Adipocyte (in vitro differentiated cells): ENCODE data around the gene NAA11.

Experiments used
- DNase-seq: peaks from one replicate; pipeline ENCODE4 v3.0.0-alpha.2; 2015; ENCODE audit warnings: low read depth
- H3K27me3 ChIP-seq: replicated peaks from 2 replicates; pipeline ENCODE4 v1.7.0; 2013; ENCODE audit warnings: mild to moderate bottlenecking, low read length, moderate library complexity; ENCODE audit not compliant: control insufficient read depth, insufficient read depth
- H3K36me3 ChIP-seq: 2 replicates; pipeline ENCODE4 v1.7.0; 2013; ENCODE audit warnings: low read length, mild to moderate bottlenecking, moderate library complexity; ENCODE audit not compliant: control insufficient read depth, insufficient read depth, severe bottlenecking
- H3K4me1 ChIP-seq: 2 replicates; pipeline ENCODE4 v1.7.0; 2013; ENCODE audit warnings: mild to moderate bottlenecking, low read length, moderate library complexity; ENCODE audit not compliant: control insufficient read depth, insufficient read depth
- H3K4me3 ChIP-seq: 2 replicates; pipeline ENCODE4 v1.7.0; 2013; ENCODE audit warnings: mild to moderate bottlenecking, low read length, moderate library complexity
- H3K9ac ChIP-seq: 2 replicates; pipeline ENCODE4 v1.7.0; 2013; ENCODE audit warnings: mild to moderate bottlenecking, low read length, moderate library complexity
- H3K9me3 ChIP-seq: 2 replicates; pipeline ENCODE4 v1.7.0; 2013; ENCODE audit warnings: mild to moderate bottlenecking, low read length, moderate library complexity; ENCODE audit not compliant: control insufficient read depth

NAA11 gene

DNA sequence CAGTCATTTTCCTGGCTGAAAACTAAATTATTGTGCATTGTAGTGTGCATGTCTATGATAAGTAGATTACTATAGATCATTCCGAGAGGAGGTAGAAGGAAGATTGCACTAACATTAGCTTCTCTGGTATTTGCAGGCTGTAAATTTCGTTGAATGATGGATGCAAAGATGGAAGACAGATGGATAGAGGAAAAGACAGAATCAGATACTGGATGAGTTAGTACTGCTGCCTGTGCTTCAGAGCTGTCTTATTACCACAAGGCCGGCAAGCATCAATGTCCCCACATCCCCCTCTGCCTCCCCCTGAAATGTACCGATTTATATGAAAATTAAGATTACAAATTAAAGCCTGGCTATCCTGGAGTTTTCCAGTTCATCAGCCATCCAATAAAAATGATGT, 17.7 kb downstream of the NAA11 start:
- Histone ChIP-seq H3K9me3 (no peaks in the 10 kb centered on the region), H3K9ac (no peak overlapping the region), H3K27me3 (no peaks in the 10 kb centered on the region), H3K4me3 (no peak overlapping the region), H3K4me1 (no peaks in the 10 kb centered on the region), H3K36me3 (no peaks in the 10 kb centered on the region)
- DNase-seq, result no peak

DNA sequence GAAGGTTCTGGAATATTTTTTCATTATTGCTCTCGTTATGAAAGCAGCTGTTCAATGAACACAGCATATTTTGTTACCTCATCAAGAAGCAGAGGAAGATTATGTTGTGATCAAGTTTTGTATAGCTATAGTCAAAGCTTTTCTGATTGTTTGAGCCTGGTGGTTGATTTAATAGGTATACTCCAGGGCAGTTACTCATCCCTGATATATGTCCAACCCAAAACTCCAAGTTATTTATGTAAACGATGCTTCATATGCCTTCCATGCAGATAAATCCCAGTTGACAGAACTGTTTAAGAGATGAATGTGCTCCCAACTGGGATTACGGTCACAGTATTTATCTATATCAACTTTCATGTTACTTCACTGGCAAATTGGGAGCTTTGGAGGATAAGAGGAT, 19.1 kb downstream of the NAA11 start:
- no peak overlapping the region for H3K4me3 ChIP-seq
- H3K9me3 ChIP-seq, result no peaks in the 10 kb centered on the region
- H3K9ac ChIP-seq, result no peak overlapping the region
- no peaks in the 10 kb centered on the region for H3K36me3 ChIP-seq
- no peaks in the 10 kb centered on the region for H3K27me3 ChIP-seq
- no peak for DNase-seq
- H3K4me1 ChIP-seq, result no peaks in the 10 kb centered on the region

DNA sequence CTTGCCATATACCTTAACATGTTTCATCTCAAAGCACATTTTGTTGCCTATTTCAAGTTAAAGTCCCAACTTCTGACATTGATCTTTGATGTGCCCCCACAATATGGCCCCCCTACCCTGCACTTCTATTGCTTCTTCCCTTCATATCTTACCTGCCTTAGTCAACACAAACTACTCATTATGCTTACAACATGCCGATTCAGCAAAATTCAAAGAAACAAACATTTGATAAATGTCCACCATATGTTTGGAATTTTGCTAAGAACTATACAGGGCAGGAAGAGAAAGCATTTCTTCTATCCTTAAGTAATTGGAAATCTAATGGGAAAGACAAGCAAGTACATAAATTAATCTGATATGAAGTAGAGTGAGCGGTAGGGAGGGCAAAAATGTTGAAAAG, 25.6 kb downstream of the NAA11 start:
- Histone ChIP-seq H3K9me3 (no peaks in the 10 kb centered on the region), H3K9ac (no peak overlapping the region), H3K4me3 (no peak overlapping the region), H3K27me3 (no peaks in the 10 kb centered on the region), H3K4me1 (no peaks in the 10 kb centered on the region), H3K36me3 (no peaks in the 10 kb centered on the region)
- DNase-seq, result no peak

DNA sequence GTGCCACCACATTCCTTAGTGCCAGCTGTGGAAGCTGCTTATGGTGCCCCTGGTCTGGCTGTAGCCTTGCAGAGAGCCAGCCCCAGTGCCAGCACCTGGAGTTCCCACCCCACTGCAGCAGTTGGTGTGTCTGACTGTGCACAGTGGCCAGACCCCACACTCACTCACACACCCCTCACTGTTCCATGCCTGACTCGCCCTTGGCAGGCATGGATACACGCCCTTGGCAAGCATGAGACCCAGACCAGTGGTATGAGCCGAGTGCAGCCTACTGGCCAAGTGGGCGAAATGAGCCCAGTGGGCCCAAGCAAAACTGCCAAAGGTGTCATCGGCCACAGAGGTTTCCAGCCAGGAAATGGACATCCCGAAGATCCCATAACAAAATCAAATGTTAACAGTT, 27.4 kb downstream of the NAA11 start:
- no peak overlapping the region for H3K4me3 ChIP-seq

DNA sequence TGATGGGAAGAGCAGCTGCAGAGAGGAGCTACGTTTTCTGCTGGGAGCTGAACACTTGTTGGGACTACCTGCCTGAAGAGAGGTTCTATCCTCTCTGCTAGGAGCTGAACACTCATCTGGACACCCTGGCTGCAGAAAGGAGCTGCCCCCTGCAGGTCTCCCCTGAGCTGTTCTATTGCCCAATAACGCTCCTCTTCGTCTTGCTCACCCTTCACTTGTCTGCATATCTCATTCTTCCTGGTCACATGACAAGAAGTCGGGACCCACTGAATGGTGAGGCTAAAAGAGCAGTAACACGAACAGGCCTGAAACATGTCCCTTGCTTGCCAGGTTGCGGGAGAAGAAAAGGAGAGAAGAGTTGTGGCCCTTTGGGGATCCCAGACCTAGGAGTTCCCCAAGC, 27.8 kb downstream of the NAA11 start:
- no peak for DNase-seq
- Histone ChIP-seq H3K9ac (no peak overlapping the region), H3K4me1 (peaks cover 20% of the 10 kb centered on the region), H3K9me3 (no peaks in the 10 kb centered on the region), H3K36me3 (no peaks in the 10 kb centered on the region), H3K27me3 (no peaks in the 10 kb centered on the region), H3K4me3 (no peak overlapping the region)

More for the DNA sequence above, 27.4 kb downstream of the NAA11 start:
- no peak for DNase-seq
- H3K9ac ChIP-seq, result no peak overlapping the region
- peaks cover 16% of the 10 kb centered on the region for H3K4me1 ChIP-seq
- H3K9me3 ChIP-seq, result no peaks in the 10 kb centered on the region
- H3K27me3 ChIP-seq, result no peaks in the 10 kb centered on the region
- H3K36me3 ChIP-seq, result no peaks in the 10 kb centered on the region

DNA sequence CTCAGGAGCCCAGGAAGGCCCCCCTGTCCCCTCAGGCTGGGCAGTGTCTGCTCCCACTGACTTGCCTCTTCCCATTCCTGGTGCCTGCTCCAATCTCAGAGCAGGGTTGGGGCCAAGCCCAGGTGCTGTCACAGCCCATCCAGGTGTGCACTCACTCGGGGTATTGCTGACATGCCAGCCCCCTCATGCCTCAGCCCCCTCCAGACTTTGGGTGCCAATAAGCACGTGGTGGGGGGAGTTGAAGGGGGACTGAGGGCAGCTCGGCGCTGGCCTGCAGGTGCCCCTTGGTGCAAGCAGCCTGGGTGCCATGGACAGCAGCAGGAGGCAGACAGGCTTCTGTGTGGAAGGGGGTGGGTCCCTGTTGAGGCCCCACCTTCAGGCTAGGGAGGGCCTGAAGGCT, 28.4 kb downstream of the NAA11 start:
- no peak for DNase-seq
- peaks cover 26% of the 10 kb centered on the region for H3K4me1 ChIP-seq
- no peaks in the 10 kb centered on the region for H3K36me3 ChIP-seq

DNA sequence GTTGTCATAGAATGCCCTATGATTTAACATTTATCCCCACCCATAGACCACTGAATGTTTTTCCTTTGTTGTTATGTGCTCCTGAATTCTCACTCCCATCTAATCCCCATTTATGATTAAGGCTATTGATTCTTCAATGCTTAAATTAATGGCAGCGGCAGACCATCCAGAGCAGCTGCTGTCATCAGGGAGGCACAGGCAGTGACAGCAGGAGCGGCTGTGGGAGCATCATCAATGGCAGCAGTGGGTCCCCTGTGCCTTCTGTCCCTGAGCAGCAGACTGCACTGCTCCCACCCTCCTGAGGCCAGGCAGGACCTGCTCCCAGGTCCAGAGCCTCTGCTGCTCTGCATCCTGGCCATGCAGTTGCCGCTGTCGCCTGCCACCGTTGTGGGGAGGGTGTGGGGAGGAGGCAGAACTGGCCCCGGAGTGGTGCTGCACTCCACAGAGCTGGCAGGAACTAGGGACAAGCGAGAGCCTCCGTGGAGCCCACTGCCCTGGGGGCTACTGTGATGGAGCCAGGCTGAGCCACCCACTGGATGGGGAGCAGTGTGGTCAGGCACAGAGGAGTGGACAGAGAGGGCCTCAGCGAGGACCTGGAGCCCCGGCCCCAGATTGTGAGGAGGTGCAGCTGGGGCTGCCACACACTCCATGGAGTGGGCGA, 29.0 kb downstream of the NAA11 start:
- Histone ChIP-seq H3K36me3 (no peaks in the 10 kb centered on the region), H3K4me3 (no peak overlapping the region), H3K9me3 (no peaks in the 10 kb centered on the region), H3K4me1 (peaks cover 28% of the 10 kb centered on the region), H3K9ac (no peak overlapping the region), H3K27me3 (no peaks in the 10 kb centered on the region)
- DNase-seq, result no peak

More for the DNA sequence above, 28.4 kb downstream of the NAA11 start:
- Histone ChIP-seq H3K27me3 (no peaks in the 10 kb centered on the region), H3K4me3 (no peak overlapping the region), H3K9me3 (no peaks in the 10 kb centered on the region), H3K9ac (no peak overlapping the region)

DNA sequence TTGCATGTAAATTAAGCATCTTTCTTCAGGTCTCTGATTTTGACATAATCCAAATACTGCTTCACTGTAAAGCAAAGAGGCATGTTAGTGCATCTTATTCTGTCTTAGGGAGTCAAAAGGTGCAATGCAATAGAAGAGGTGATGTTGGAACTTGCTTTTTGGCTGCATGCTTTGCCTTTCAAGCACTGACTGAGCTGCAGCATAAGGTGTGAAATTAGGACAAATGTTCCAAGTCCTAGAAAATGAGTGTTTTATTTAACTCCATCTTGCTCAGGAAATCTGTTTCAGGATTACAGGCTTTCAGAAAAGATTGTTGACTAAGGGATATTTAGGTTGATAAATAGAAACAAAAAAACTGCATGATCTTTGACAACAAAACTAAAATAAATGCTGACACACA, 30.8 kb downstream of the NAA11 start:
- Histone ChIP-seq H3K36me3 (no peaks in the 10 kb centered on the region), H3K27me3 (no peaks in the 10 kb centered on the region), H3K4me1 (peaks cover 28% of the 10 kb centered on the region), H3K9ac (no peak overlapping the region), H3K4me3 (no peak overlapping the region), H3K9me3 (no peaks in the 10 kb centered on the region)
- no peak for DNase-seq

DNA sequence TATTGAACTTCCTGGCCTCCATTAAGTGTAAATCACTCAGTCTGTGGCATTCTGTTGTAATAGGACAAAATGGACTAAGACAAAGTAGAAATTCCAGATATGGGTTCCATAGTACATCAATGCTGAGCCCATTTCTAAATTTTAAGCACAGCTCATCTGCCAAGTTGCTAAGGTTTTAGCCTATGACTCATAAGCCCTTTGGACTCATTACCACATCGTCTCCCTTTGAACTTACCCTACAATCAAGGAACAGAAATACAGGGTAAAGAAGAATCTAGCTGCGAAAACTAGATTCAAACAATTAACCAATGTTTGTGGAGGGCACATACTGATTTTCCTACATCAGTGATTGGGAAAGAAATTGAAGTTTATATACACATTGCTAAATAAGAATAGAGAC, 31.8 kb downstream of the NAA11 start:
- Histone ChIP-seq H3K27me3 (no peaks in the 10 kb centered on the region), H3K36me3 (no peaks in the 10 kb centered on the region), H3K4me3 (no peak overlapping the region), H3K4me1 (peaks cover 28% of the 10 kb centered on the region), H3K9me3 (no peaks in the 10 kb centered on the region), H3K9ac (no peak overlapping the region)
- DNase-seq, result no peak

DNA sequence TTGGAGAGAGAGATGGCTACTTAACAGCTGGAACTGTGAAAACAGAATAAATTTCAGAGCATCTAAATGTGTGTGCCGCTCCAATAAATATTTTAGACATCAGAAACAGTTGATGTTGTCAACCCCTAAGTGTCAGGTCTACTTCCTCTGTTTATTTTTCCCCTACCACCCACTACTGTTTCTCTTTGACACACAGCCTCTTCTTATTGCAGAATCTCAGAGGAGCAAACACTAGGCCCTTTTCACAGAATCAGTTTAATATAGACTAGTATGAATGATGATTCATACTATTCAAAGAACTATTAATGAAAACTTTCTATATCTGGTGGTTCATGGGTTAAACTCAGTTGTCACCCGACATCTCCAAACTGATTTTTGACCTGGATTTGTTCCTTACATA, 33.9 kb downstream of the NAA11 start:
- peaks cover 34% of the 10 kb centered on the region for H3K4me1 ChIP-seq
- no peak for DNase-seq
- H3K36me3 ChIP-seq, result no peaks in the 10 kb centered on the region
- H3K9ac ChIP-seq, result no peak overlapping the region
- no peaks in the 10 kb centered on the region for H3K9me3 ChIP-seq
- no peaks in the 10 kb centered on the region for H3K27me3 ChIP-seq
- H3K4me3 ChIP-seq, result no peak overlapping the region

DNA sequence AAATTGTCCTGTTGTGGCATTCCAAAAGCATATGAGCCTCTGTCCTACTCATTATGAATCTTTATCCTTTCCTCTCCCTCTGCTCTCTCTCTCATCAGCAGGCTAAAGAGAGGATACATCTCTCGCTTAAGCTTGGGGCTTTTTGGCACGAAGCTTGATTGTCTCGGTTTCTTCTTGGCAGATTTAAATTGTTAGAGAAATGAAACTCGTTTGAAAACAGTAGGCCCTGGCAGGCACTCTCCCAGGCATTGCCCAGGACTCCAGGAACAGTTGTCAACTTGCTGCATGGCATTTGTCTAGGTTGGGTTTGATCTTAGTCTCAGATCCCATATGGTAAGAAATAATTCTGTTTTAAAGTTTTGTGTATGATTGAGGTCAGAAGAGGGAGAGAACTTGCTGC, 35.5 kb downstream of the NAA11 start:
- H3K36me3 ChIP-seq, result no peaks in the 10 kb centered on the region
- H3K9me3 ChIP-seq, result no peaks in the 10 kb centered on the region
- DNase-seq, result no peak
- peaks cover 34% of the 10 kb centered on the region for H3K4me1 ChIP-seq
- H3K27me3 ChIP-seq, result no peaks in the 10 kb centered on the region
- H3K9ac ChIP-seq, result no peak overlapping the region
- H3K4me3 ChIP-seq, result no peak overlapping the region

DNA sequence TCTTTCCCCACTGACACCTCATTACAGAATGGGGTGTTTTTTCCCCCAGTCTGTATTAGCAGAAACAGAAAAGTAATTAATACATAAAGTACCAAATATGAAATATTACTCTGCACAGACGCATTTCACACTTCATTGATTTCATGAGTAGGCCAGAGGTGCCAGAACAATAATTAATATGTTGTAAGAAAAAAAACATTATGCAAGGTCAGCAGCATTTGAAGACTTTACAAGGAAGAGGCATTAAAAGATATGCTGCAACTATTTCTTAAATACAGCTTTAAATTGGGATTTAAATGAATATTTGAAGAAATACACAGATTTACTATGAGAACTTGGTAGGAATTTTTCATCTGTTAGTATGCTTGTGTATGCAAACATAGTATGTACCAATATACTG, 37.7 kb downstream of the NAA11 start:
- H3K36me3 ChIP-seq, result no peaks in the 10 kb centered on the region
- no peak overlapping the region for H3K4me3 ChIP-seq
- no peaks in the 10 kb centered on the region for H3K27me3 ChIP-seq
- H3K4me1 ChIP-seq, result peaks cover 15% of the 10 kb centered on the region
- no peak for DNase-seq
- no peaks in the 10 kb centered on the region for H3K9me3 ChIP-seq
- no peak overlapping the region for H3K9ac ChIP-seq
